Measurements from ENCODE around the gene SPSB3.

SPSB3 gene

GRCh38 chr16:1782408-1783264 lies at the start of gene SPSB3, which contains the start of gene NUBP2:
SPSB3 (minus strand) TSS chr16:1782571; CDS start chr16:1781483, 1,088 bp downstream.
NUBP2 (plus strand) TSS chr16:1782960; CDS start chr16:1783021, 61 bp downstream.
- DNase-seq = peak; percentile 95

GRCh38 chr16:1831186-1832075 lies 49.1 kb upstream of the SPSB3 start:
- no peak for DNase-seq

- DNase-seq = no peak
Observed at GRCh38 chr16:1830213-1830612, 47.8 kb upstream of the SPSB3 start.

- no peak for DNase-seq
Observed at GRCh38 chr16:1828645-1829410, 46.5 kb upstream of the SPSB3 start.

GRCh38 chr16:1826691-1827573 lies 44.6 kb upstream of the SPSB3 start, which contains the start of the genes FAHD1 and HAGH:
FAHD1 (plus strand) TSS chr16:1827206; CDS start chr16:1827239, 33 bp downstream.
HAGH (minus strand) TSS chr16:1826825; CDS start chr16:1826787, 38 bp downstream.
- DNase-seq = peak; percentile 63

- no peak for DNase-seq
Observed at GRCh38 chr16:1825864-1826690, 43.7 kb upstream of the SPSB3 start.

- DNase-seq = no peak
Observed at GRCh38 chr16:1825381-1825863, 43.1 kb upstream of the SPSB3 start.

GRCh38 chr16:1823821-1824220 lies 41.5 kb upstream of the SPSB3 start:
- DNase-seq = no peak

GRCh38 chr16:1822801-1823200 lies 40.4 kb upstream of the SPSB3 start:
- DNase-seq = no peak

- no peak for DNase-seq
Observed at GRCh38 chr16:1821861-1822611, 39.7 kb upstream of the SPSB3 start.

- DNase-seq = no peak
Observed at GRCh38 chr16:1820946-1821290, 38.5 kb upstream of the SPSB3 start.

GRCh38 chr16:1820096-1820945 lies 38.0 kb upstream of the SPSB3 start:
- no peak for DNase-seq

GRCh38 chr16:1819611-1820010 lies 37.2 kb upstream of the SPSB3 start:
- DNase-seq = no peak

- no peak for DNase-seq
Observed at GRCh38 chr16:1818873-1819525, 36.6 kb upstream of the SPSB3 start.

- DNase-seq = no peak
Observed at GRCh38 chr16:1818204-1818872, 36.0 kb upstream of the SPSB3 start.

GRCh38 chr16:1817716-1818115 lies 35.3 kb upstream of the SPSB3 start:
- DNase-seq = no peak

GRCh38 chr16:1817276-1817589 lies 34.9 kb upstream of the SPSB3 start:
- DNase-seq = no peak

Data from NCI-H526 treated with DMSO at 0.1 percent for 48 hours (cell line).